ENCODE results near the gene PPM1M. TPM values are rescaled to one million over a fixed set of nuclear protein-coding genes. Genes with fewer than 3 reads are reported as not detected.

The PPM1M gene
- total and polyA plus RNA-seq, 2 experiments from 2014 or later, result 2.2 to 4.0 TPM

- TF ChIP-seq ETS1 (IDR thresholded peaks at IDR 0.05) (no peak), EZH2 (IDR thresholded peaks at IDR 0.05; ENCODE audit: low read depth, unreplicated experiment) (no peak), POLR2AphosphoS5 (IDR thresholded peaks at IDR 0.05; ENCODE audit: low read depth) (no peak), STAT1 (IDR thresholded peaks at IDR 0.05; ENCODE audit: unreplicated experiment) (no peak), ZNF114 (CRISPR knock-in tag; IDR thresholded peaks at IDR 0.05) (no peak), ZNF462 (CRISPR knock-in tag; IDR thresholded peaks at IDR 0.05) (no peak)
These were observed 23.8 kb upstream of the PPM1M start (continued) for GRCh38 chr3:52221563-52222318.

All from GM23338 (cell line).